ENCODE data around the gene PPM1F.

Gene PPM1F

GRCh38 chr22:21960200-21961126, 7.8 kb upstream of the PPM1F start:
- no peak for DNase-seq (ENCODE audit: low read depth)

- DNase-seq (ENCODE audit: low read depth) = no peak
These were observed 6.8 kb upstream of the PPM1F start for GRCh38 chr22:21959274-21960074.

GRCh38 chr22:21958360-21959273, 6.0 kb upstream of the PPM1F start:
- DNase-seq (ENCODE audit: low read depth) = no peak

- no peak for DNase-seq (ENCODE audit: low read depth)
These were observed 650 bp downstream of the PPM1F start for GRCh38 chr22:21951931-21952465.

GRCh38 chr22:21951062-21951461, 1.6 kb downstream of the PPM1F start:
- no peak for DNase-seq (ENCODE audit: low read depth)

- no peak for DNase-seq (ENCODE audit: low read depth)
These were observed 2.7 kb downstream of the PPM1F start for GRCh38 chr22:21949948-21950347.

- no peak for DNase-seq (ENCODE audit: low read depth)
These were observed 3.1 kb downstream of the PPM1F start for GRCh38 chr22:21949569-21949918.

GRCh38 chr22:21948824-21949568, 3.7 kb downstream of the PPM1F start:
- DNase-seq (ENCODE audit: low read depth) = no peak

- DNase-seq (ENCODE audit: low read depth) = no peak
These were observed 4.3 kb downstream of the PPM1F start for GRCh38 chr22:21948390-21948789.

GRCh38 chr22:21947040-21948014, 5.3 kb downstream of the PPM1F start:
- no peak for DNase-seq (ENCODE audit: low read depth)

GRCh38 chr22:21946262-21946925, 6.3 kb downstream of the PPM1F start:
- no peak for DNase-seq (ENCODE audit: low read depth)

GRCh38 chr22:21945453-21946261, 7.0 kb downstream of the PPM1F start:
- no peak for DNase-seq (ENCODE audit: low read depth)

GRCh38 chr22:21944871-21945270, 7.8 kb downstream of the PPM1F start:
- no peak for DNase-seq (ENCODE audit: low read depth)

GRCh38 chr22:21943571-21944448, 8.8 kb downstream of the PPM1F start:
- DNase-seq (ENCODE audit: low read depth) = no peak

- no peak for DNase-seq (ENCODE audit: low read depth)
These were observed 10.0 kb downstream of the PPM1F start for GRCh38 chr22:21942407-21943343.

GRCh38 chr22:21941921-21942320, 10.7 kb downstream of the PPM1F start:
- no peak for DNase-seq (ENCODE audit: low read depth)

All from activated T-helper 9 cell treated with anti-CD3 and anti-CD28 coated beads, Interleukin-2, amount 50 U/mL, for 16 hours (primary cell).